Neural crest cell (in vitro differentiated cells): Measurements from ENCODE around the gene FHOD3. TPM values are rescaled to one million over a fixed set of nuclear protein-coding genes. Genes with fewer than 3 reads are reported as not detected.

Experiments
- DNase-seq: peaks from one replicate; pipeline ENCODE4 v3.0.0; 2021; ENCODE audit warnings: low read depth, mixed read lengths, low spot score
- H3K27ac Mint-ChIP-seq: one replicate; pipeline ENCODE4 v1.8.0; 2021; ENCODE audit warnings: mild to moderate bottlenecking, mixed read lengths; ENCODE audit not compliant: unreplicated experiment
- H3K27me3 Mint-ChIP-seq: 2 replicates; pipeline ENCODE4 v1.8.0; 2021; ENCODE audit warnings: low read depth, mild to moderate bottlenecking, mixed read lengths
- H3K36me3 Mint-ChIP-seq: 2 replicates; pipeline ENCODE4 v1.8.0; 2021; ENCODE audit warnings: low read depth, mild to moderate bottlenecking, mixed read lengths
- H3K4me1 Mint-ChIP-seq: 2 replicates; pipeline ENCODE4 v1.8.0; 2021; ENCODE audit warnings: mixed read lengths
- H3K4me3 Mint-ChIP-seq: one replicate; pipeline ENCODE4 v1.8.0; 2021; ENCODE audit warnings: mild to moderate bottlenecking, mixed read lengths
- H3K9me3 Mint-ChIP-seq: 2 replicates; pipeline ENCODE4 v1.8.0; 2021; ENCODE audit warnings: mixed read lengths
- total RNA-seq: library from RNA; stranded (reverse); gene quantifications from 2 replicates; pipeline ENCODE4 v1.2.1, GENCODE V29; 2021
- TF ChIP-seq, protein P1 (sequence below): fragments of 200-600 bp; sonication (generic); conservative IDR thresholded peaks from 2 replicates; pipeline ENCODE4 v1.5.0; 2021; ENCODE audit warnings: antibody characterized with exemption, mild to moderate bottlenecking

The FHOD3 gene
- total RNA-seq, 1 donor from 2014 or later = 28.6 TPM

DNA sequence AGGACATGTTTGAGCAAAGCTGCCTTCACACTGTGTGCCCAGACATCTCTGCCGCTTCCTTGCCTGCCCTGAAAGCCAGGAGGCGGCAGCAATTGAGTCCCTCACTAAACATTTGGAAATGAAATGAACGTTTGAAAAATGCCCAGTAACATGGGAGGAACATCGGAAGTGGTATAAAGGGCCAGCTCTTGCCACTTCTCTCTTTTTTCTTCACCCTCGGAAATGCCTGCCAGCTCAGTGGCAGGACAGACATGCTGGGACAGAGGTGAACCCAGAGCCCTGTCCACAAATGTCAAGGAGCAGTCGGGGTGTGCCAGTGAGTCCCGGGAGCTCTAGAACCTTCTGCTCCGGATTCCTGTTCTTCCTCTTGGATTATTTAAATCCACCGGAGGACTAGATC, 485.2 kb downstream of the FHOD3 start:
- no peak for DNase-seq
- Mint-ChIP-seq H3K4me1 (no peaks in the 10 kb centered on the region), H3K4me3 (no peak overlapping the region), H3K27me3 (no peaks in the 10 kb centered on the region), H3K9me3 (no peaks in the 10 kb centered on the region), H3K36me3 (peaks cover 10% of the 10 kb centered on the region), H3K27ac (peak overlapping the region; percentile 78)
- TF ChIP-seq, protein P1, sequence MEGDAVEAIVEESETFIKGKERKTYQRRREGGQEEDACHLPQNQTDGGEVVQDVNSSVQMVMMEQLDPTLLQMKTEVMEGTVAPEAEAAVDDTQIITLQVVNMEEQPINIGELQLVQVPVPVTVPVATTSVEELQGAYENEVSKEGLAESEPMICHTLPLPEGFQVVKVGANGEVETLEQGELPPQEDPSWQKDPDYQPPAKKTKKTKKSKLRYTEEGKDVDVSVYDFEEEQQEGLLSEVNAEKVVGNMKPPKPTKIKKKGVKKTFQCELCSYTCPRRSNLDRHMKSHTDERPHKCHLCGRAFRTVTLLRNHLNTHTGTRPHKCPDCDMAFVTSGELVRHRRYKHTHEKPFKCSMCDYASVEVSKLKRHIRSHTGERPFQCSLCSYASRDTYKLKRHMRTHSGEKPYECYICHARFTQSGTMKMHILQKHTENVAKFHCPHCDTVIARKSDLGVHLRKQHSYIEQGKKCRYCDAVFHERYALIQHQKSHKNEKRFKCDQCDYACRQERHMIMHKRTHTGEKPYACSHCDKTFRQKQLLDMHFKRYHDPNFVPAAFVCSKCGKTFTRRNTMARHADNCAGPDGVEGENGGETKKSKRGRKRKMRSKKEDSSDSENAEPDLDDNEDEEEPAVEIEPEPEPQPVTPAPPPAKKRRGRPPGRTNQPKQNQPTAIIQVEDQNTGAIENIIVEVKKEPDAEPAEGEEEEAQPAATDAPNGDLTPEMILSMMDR = no peak

DNA sequence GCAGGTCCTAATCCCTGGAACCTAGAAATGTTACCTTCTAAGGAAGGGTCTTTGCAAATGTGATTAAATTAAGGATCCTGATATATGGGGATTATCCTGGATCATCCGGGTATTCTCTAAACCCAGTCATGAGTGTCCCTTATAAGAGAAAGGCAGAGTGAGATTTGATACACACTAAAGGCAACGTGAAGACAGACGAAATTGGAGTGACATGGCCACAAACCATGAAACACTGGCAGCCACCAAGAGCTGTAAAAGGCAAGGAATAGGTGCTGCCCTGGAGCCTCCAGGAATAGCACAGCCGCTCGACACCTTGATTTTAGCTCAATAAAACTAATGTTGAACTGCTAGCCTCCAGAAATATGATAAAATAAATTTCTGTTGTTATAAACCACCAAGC, 486.3 kb downstream of the FHOD3 start:
- Mint-ChIP-seq H3K36me3 (peaks cover 7% of the 10 kb centered on the region), H3K4me1 (no peaks in the 10 kb centered on the region), H3K27me3 (no peaks in the 10 kb centered on the region), H3K4me3 (no peak overlapping the region), H3K27ac (no peak overlapping the region), H3K9me3 (no peaks in the 10 kb centered on the region)
- TF ChIP-seq, protein P1 = no peak
- DNase-seq = no peak

DNA sequence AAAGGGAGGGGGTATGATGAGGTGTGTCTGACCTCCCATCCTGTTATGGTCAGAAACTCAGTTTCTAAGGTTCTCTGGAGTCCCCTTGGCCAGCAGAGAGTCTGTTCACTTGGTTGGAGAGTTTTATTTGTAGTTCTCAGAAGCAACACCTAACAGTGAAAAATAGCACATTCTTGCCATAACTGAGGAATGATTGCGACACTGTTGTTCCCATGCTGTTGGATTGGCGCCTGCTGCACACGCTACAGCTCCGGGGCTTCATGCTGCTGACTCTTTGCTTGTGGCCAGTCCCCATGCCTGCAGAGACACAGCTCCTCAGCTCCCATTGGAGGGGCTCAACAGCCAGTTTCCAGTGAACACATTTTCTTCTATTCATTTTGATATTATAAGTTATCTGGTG, 489.2 kb downstream of the FHOD3 start:
- TF ChIP-seq, protein P1 = no peak
- Mint-ChIP-seq H3K4me1 (no peaks in the 10 kb centered on the region), H3K27ac (no peak overlapping the region)

DNA sequence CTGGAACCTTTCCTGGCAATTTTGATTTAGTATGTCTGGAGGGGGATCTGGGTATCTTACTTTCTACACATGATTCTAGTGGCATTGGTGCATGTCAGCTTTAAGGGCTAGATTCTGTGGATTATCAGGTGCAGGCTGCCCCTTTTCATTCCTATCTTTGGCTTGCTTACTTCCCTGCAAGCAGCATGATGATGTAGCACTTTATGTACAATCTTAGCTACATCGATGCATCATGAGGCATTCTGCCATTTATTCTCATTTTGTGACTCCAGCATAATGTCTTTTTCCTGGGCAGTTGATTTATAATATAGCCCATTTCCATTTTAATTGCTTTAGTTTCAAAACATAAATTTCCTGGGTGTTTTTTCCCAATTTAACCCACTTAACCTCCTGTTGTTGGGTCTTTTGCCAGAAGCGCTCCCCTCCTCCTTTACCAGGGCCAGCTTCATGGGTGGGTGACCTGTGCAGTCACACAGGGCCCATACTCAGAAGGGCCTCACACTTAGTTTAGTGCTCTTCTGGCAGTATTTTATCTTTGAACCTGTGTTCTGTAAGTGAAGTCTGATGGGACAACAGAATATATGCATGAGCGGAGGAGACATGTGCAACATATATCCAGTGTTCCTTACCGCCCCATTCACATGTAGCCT, 495.2 kb downstream of the FHOD3 start:
- no peaks in the 10 kb centered on the region for H3K4me1 Mint-ChIP-seq
- TF ChIP-seq, protein P1 = no peak
- no peak overlapping the region for H3K27ac Mint-ChIP-seq
- no peak for DNase-seq
- H3K36me3 Mint-ChIP-seq = peaks cover 38% of the 10 kb centered on the region
- no peak overlapping the region for H3K4me3 Mint-ChIP-seq
- peaks cover 4% of the 10 kb centered on the region for H3K9me3 Mint-ChIP-seq
- no peaks in the 10 kb centered on the region for H3K27me3 Mint-ChIP-seq

More for the DNA sequence above, 489.2 kb downstream of the FHOD3 start:
- H3K4me3 Mint-ChIP-seq = no peak overlapping the region
- H3K27me3 Mint-ChIP-seq = no peaks in the 10 kb centered on the region
- peaks cover 24% of the 10 kb centered on the region for H3K36me3 Mint-ChIP-seq
- peaks cover 4% of the 10 kb centered on the region for H3K9me3 Mint-ChIP-seq
- DNase-seq = no peak

DNA sequence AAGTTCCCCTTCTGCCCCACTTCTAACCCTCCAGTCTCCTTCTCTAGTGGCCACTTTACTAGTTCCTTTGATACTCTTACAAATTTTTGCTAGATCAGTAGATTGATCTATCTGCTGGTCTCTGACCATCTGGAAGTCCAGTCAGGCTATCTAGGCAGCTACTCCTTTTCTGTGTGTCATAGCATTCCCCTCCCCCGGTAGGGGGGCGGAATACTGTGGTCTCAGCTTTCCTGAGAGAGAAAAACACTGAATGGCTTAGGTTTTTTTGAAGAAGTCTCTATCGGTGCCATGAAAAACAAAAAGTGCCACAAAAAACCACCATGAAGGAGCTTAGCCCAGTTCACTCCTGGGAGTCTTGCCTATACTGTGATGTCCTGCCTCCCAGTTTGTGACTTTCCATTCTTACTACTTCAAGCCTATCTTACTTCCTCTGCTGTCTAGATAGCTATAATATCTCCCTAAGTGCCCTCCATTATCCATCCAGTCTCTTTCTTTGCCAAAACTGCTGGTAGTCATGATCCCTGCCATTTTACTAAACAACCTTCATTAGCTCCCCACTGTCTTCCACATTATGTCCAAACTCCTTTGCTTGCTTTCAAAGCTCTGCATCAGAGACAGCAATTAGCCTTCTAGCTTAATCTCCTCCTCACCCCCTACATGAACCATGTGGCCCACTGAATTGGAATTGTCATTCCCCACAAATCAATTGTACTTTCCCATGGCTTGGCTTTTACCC, 501.4 kb downstream of the FHOD3 start:
- peaks cover 41% of the 10 kb centered on the region for H3K36me3 Mint-ChIP-seq
- no peaks in the 10 kb centered on the region for H3K9me3 Mint-ChIP-seq
- no peak overlapping the region for H3K4me3 Mint-ChIP-seq
- H3K4me1 Mint-ChIP-seq = no peaks in the 10 kb centered on the region
- no peaks in the 10 kb centered on the region for H3K27me3 Mint-ChIP-seq
- DNase-seq = no peak
- no peak overlapping the region for H3K27ac Mint-ChIP-seq
- TF ChIP-seq, protein P1 = no peak
